HEK293 (cell line): ENCODE measurements around the gene ANTKMT.

Experiments
- CTCF ChIA-PET: fragments of 350-600 bp; formaldehyde crosslinking; extraction: SDS; loops from one replicate; lab custom pipeline; 2021; ENCODE audit warnings: antibody characterized with exemption; lab: Yijun Ruan, JAX
- POLR2A ChIA-PET: fragments of 300-600 bp; formaldehyde crosslinking; extraction: SDS; loops from one replicate; lab custom pipeline; 2020; ENCODE audit warnings: antibody characterized with exemption, inconsistent platforms; lab: Yijun Ruan, JAX
- H3K27ac ChIP-seq: fragments of 200-500 bp; sonication (Bioruptor generic); 2 replicates; pipeline ENCODE4 v1.5.1; 2014; ENCODE audit warnings: low read depth, low read length, control low read depth, inconsistent platforms; ENCODE audit errors: extremely low read depth
- H3K36me3 ChIP-seq, 2 experiments: fragments of 200-500 bp in 1 of 2; sonication (Bioruptor generic) in 1 of 2; 1 replicate in 1 of 2; 2 replicates in 1 of 2; pipeline ENCODE4 v1.5.1; 2014 to 2017; ENCODE audit warnings: inconsistent platforms in 2 of 2, low read length in 2 of 2; ENCODE audit not compliant: control insufficient read depth in 2 of 2, insufficient read depth in 1 of 2
- H3K4me1 ChIP-seq: fragments of 200-500 bp; sonication (Bioruptor generic); 2 replicates; pipeline ENCODE4 v1.5.1; 2014; ENCODE audit warnings: mild to moderate bottlenecking, low read length, inconsistent platforms; ENCODE audit not compliant: control insufficient read depth, insufficient read depth
- H3K4me3 ChIP-seq: 2 replicates; pipeline ENCODE4 v1.5.1; 2011; ENCODE audit warnings: low read depth, mild to moderate bottlenecking, control low read depth, low read length, moderate library complexity
- H3K9me3 ChIP-seq: fragments of 200-500 bp; sonication (Bioruptor generic); 2 replicates; pipeline ENCODE4 v1.5.1; 2014; ENCODE audit warnings: low read depth, low read length, inconsistent platforms; ENCODE audit not compliant: control insufficient read depth, insufficient read depth
- BCL11B ChIP-seq: fragments of 450-650 bp; formaldehyde crosslinking; IDR thresholded peaks from 2 replicates; pipeline ENCODE4 v1.5.1; 2016; ENCODE audit warnings: low read depth, missing biosample characterization, missing genetic modification characterization
- ELK4 ChIP-seq: IDR thresholded peaks from 2 replicates; pipeline ENCODE4 v1.6.1; 2011; ENCODE audit warnings: mild to moderate bottlenecking, low read depth, low read length, borderline replicate concordance
- OSR2 ChIP-seq: fragments of 450-650 bp; formaldehyde crosslinking; IDR thresholded peaks from 2 replicates; pipeline ENCODE4 v1.5.1; 2016; ENCODE audit warnings: missing biosample characterization, missing genetic modification characterization
- ZBTB20 ChIP-seq: fragments of 450-650 bp; formaldehyde crosslinking; IDR thresholded peaks from 2 replicates; pipeline ENCODE4 v1.5.1; 2016; ENCODE audit warnings: missing biosample characterization, missing genetic modification characterization
- ZIC2 ChIP-seq: fragments of 450-650 bp; formaldehyde crosslinking; IDR thresholded peaks from 2 replicates; pipeline ENCODE4 v1.5.1; 2016; ENCODE audit warnings: missing biosample characterization, missing genetic modification characterization
- ZNF211 ChIP-seq: fragments of 450-650 bp; formaldehyde crosslinking; IDR thresholded peaks from 2 replicates; pipeline ENCODE4 v1.5.1; 2016; ENCODE audit warnings: low read depth, missing biosample characterization, missing genetic modification characterization
- ZNF24 ChIP-seq: fragments of 450-650 bp; formaldehyde crosslinking; IDR thresholded peaks from 2 replicates; pipeline ENCODE4 v1.5.1; 2016; ENCODE audit warnings: missing biosample characterization, missing genetic modification characterization
- ZNF26 ChIP-seq: fragments of 450-650 bp; formaldehyde crosslinking; IDR thresholded peaks from 2 replicates; pipeline ENCODE4 v1.5.1; 2016; ENCODE audit warnings: missing biosample characterization, missing genetic modification characterization
- ZNF37A ChIP-seq: fragments of 450-650 bp; IDR thresholded peaks from 2 replicates; pipeline ENCODE4 v1.5.1; 2018; ENCODE audit warnings: missing biosample characterization, missing genetic modification characterization
- ZNF423 ChIP-seq: fragments of 450-650 bp; formaldehyde crosslinking; IDR thresholded peaks from 2 replicates; pipeline ENCODE4 v1.5.1; 2016; ENCODE audit warnings: missing biosample characterization, missing genetic modification characterization
- ZNF596 ChIP-seq: fragments of 450-650 bp; IDR thresholded peaks from 2 replicates; pipeline ENCODE4 v1.5.0; 2018; ENCODE audit warnings: missing biosample characterization, mild to moderate bottlenecking, missing genetic modification characterization, moderate library complexity
- ZNF610 ChIP-seq: fragments of 450-650 bp; formaldehyde crosslinking; IDR thresholded peaks from 2 replicates; pipeline ENCODE4 v1.5.1; 2016; ENCODE audit warnings: missing biosample characterization, missing genetic modification characterization, borderline replicate concordance
- ZNF658 ChIP-seq: fragments of 450-650 bp; formaldehyde crosslinking; IDR thresholded peaks from 2 replicates; pipeline ENCODE4; 2016; ENCODE audit warnings: missing biosample characterization, missing genetic modification characterization
- ZNF660 ChIP-seq: fragments of 450-650 bp; IDR thresholded peaks from 2 replicates; pipeline ENCODE4 v1.5.1; 2018; ENCODE audit warnings: missing biosample characterization, mild to moderate bottlenecking, missing genetic modification characterization
- ZNF747 ChIP-seq: fragments of 450-650 bp; formaldehyde crosslinking; IDR thresholded peaks from 2 replicates; pipeline ENCODE4 v1.5.1; 2016; ENCODE audit warnings: missing biosample characterization, missing genetic modification characterization
- ZNF76 ChIP-seq: fragments of 450-650 bp; formaldehyde crosslinking; IDR thresholded peaks from 2 replicates; pipeline ENCODE4; 2016; ENCODE audit warnings: low read depth, missing biosample characterization, missing genetic modification characterization, borderline replicate concordance
- ZNF837 ChIP-seq: fragments of 450-650 bp; formaldehyde crosslinking; IDR thresholded peaks from 2 replicates; pipeline ENCODE4 v1.5.1; 2016; ENCODE audit warnings: missing biosample characterization, missing genetic modification characterization
- TF ChIP-seq, protein P1 (sequence below): fragments of 450-650 bp; formaldehyde crosslinking; IDR thresholded peaks from 2 replicates; pipeline ENCODE4 v1.5.1; 2016; ENCODE audit warnings: missing biosample characterization, missing genetic modification characterization, borderline replicate concordance
- TF ChIP-seq, protein P2 (sequence below): fragments of 450-650 bp; formaldehyde crosslinking; IDR thresholded peaks from 2 replicates; pipeline ENCODE4 v1.5.1; 2016; ENCODE audit warnings: missing biosample characterization, missing genetic modification characterization, borderline replicate concordance

ANTKMT gene

GRCh38 chr16:730666-731509 lies 9.9 kb downstream of the ANTKMT start (continued):
- TF ChIP-seq ELK4, result no peak
- TF ChIP-seq ZNF26 (tag by site-specific recombination), result no peak
- TF ChIP-seq OSR2 (tag by site-specific recombination), result no peak
- TF ChIP-seq, protein P1, sequence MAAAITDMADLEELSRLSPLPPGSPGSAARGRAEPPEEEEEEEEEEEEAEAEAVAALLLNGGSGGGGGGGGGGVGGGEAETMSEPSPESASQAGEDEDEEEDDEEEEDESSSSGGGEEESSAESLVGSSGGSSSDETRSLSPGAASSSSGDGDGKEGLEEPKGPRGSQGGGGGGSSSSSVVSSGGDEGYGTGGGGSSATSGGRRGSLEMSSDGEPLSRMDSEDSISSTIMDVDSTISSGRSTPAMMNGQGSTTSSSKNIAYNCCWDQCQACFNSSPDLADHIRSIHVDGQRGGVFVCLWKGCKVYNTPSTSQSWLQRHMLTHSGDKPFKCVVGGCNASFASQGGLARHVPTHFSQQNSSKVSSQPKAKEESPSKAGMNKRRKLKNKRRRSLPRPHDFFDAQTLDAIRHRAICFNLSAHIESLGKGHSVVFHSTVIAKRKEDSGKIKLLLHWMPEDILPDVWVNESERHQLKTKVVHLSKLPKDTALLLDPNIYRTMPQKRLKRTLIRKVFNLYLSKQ (tag by site-specific recombination), result no peak
- no peak for TF ChIP-seq ZNF660 (tag by site-specific recombination)
- TF ChIP-seq ZNF24 (tag by site-specific recombination), result no peak
- TF ChIP-seq ZNF423 (tag by site-specific recombination), result no peak
- peak; percentile 63 for TF ChIP-seq ZIC2
- no peak for TF ChIP-seq ZNF747 (tag by site-specific recombination)
- TF ChIP-seq ZNF211, result no peak
- TF ChIP-seq, protein P2, sequence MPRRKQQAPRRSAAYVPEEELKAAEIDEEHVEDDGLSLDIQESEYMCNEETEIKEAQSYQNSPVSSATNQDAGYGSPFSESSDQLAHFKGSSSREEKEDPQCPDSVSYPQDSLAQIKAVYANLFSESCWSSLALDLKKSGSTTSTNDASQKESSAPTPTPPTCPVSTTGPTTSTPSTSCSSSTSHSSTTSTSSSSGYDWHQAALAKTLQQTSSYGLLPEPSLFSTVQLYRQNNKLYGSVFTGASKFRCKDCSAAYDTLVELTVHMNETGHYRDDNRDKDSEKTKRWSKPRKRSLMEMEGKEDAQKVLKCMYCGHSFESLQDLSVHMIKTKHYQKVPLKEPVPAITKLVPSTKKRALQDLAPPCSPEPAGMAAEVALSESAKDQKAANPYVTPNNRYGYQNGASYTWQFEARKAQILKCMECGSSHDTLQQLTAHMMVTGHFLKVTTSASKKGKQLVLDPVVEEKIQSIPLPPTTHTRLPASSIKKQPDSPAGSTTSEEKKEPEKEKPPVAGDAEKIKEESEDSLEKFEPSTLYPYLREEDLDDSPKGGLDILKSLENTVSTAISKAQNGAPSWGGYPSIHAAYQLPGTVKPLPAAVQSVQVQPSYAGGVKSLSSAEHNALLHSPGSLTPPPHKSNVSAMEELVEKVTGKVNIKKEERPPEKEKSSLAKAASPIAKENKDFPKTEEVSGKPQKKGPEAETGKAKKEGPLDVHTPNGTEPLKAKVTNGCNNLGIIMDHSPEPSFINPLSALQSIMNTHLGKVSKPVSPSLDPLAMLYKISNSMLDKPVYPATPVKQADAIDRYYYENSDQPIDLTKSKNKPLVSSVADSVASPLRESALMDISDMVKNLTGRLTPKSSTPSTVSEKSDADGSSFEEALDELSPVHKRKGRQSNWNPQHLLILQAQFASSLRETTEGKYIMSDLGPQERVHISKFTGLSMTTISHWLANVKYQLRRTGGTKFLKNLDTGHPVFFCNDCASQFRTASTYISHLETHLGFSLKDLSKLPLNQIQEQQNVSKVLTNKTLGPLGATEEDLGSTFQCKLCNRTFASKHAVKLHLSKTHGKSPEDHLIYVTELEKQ, result no peak
- TF ChIP-seq ZNF37A (tag by site-specific recombination), result no peak
- no peak for TF ChIP-seq ZNF596
- TF ChIP-seq ZNF76, result no peak
- no peak for TF ChIP-seq ZNF610
- TF ChIP-seq ZBTB20 (tag by site-specific recombination), result no peak

GRCh38 chr16:732332-732731 lies 11.4 kb downstream of the ANTKMT start:
- TF ChIP-seq ZNF837 (tag by site-specific recombination), result no peak
- peak; percentile 27; the same call in 1 of the 2 replicates for TF ChIP-seq BCL11B (tag by site-specific recombination)
- TF ChIP-seq ZNF658, result no peak
- no peak overlapping the region for H3K27ac ChIP-seq
- no peaks in the 10 kb centered on the region for H3K9me3 ChIP-seq
- peaks cover 3 to 62% of the 10 kb centered on the region in 2 experiments; a peak in 2 of 3 replicates for H3K36me3 ChIP-seq
- no peak overlapping the region for H3K4me3 ChIP-seq
- H3K4me1 ChIP-seq, result peaks cover 1% of the 10 kb centered on the region; the same call in 1 of the 2 replicates
- POLR2A ChIA-PET, result interaction anchor here (1.0 to 1.7 kb wide), 2 partner anchors 8 to 11 kb away, joined by 4 read pairs; partner anchors contain the start of genes ANTKMT and CIAO3
- CTCF ChIA-PET, result interaction anchor here (1.0 to 1.6 kb wide), 5 partner anchors 8 to 20 kb away, joined by 3 to 6 read pairs (median 5); partner anchors contain the start of genes ANTKMT and CIAO3
